DOHH2 (cell line): ENCODE measurements around the gene TSC22D4.

Experiments used
- EZH2phosphoT487 ChIP-seq: fragments of 200-600 bp; sonication (generic); IDR thresholded peaks from 2 replicates; pipeline ENCODE4 v1.6.1; 2017; ENCODE audit warnings: borderline replicate concordance, mild to moderate bottlenecking, antibody characterized with exemption, low read length, moderate library complexity, mixed read lengths
- TF ChIP-seq, protein P1 (sequence below): fragments of 200-600 bp; sonication (generic); IDR thresholded peaks from one replicate; pipeline ENCODE4 v1.5.1; 2014; ENCODE audit warnings: antibody characterized with exemption, mild to moderate bottlenecking, low read depth, low read length; ENCODE audit not compliant: poor library complexity, severe bottlenecking

DNA sequence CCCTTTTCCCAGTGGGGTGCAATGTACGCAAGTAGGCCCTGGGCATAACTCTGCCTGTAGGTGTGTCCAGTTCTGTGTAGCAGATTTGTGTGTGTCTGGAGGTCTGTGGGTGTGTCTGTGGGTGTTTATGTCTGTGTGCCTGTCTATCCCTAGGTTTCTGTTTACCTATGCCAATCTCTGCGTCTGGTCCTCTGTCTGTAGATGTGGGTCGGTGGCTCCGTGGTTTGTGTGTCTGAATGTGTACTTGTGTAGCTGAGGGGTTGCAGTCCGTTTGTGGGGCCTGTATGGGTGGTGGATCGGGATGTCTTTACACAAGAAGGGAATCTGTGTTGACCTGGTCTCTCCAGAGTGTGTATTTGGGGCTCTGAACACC, 5.6 kb upstream of the TSC22D4 start:
- TF ChIP-seq, protein P1, sequence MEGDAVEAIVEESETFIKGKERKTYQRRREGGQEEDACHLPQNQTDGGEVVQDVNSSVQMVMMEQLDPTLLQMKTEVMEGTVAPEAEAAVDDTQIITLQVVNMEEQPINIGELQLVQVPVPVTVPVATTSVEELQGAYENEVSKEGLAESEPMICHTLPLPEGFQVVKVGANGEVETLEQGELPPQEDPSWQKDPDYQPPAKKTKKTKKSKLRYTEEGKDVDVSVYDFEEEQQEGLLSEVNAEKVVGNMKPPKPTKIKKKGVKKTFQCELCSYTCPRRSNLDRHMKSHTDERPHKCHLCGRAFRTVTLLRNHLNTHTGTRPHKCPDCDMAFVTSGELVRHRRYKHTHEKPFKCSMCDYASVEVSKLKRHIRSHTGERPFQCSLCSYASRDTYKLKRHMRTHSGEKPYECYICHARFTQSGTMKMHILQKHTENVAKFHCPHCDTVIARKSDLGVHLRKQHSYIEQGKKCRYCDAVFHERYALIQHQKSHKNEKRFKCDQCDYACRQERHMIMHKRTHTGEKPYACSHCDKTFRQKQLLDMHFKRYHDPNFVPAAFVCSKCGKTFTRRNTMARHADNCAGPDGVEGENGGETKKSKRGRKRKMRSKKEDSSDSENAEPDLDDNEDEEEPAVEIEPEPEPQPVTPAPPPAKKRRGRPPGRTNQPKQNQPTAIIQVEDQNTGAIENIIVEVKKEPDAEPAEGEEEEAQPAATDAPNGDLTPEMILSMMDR: no peak
- no peak for TF ChIP-seq EZH2phosphoT487
